PC-3 (cell line): ENCODE data around the gene MLXIPL.

Experiments used
- EZH2phosphoT487 ChIP-seq: fragments of 300-600 bp; sonication (generic); IDR thresholded peaks from 2 replicates; pipeline ENCODE4 v1.6.1; 2018; ENCODE audit warnings: mild to moderate bottlenecking, antibody characterized with exemption, low read length, borderline replicate concordance
- TF ChIP-seq, protein P1 (sequence below): fragments of 300-600 bp; sonication (generic); conservative IDR thresholded peaks from 2 replicates; pipeline ENCODE4 v1.5.1; 2017; ENCODE audit warnings: antibody characterized with exemption, low read depth, mild to moderate bottlenecking, low read length

DNA sequence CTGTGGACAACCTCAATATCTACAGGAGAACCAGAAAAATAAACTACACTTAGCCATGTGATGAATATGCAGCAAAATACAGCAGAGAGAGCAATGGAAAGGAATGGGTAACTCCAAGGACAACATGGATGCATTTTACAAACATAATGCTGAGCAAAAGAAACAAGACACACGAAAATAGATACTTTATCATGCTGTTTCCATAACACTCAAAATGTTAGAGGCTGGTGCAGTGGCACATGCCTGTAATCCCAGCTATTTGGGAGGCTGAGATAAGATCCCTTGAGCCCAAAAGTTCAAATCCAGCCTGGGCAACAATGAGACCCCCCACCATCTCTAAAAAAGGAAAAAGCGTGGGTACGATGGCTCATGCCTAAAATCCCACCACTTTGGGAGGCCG, 75.1 kb downstream of the MLXIPL start:
- TF ChIP-seq, protein P1, sequence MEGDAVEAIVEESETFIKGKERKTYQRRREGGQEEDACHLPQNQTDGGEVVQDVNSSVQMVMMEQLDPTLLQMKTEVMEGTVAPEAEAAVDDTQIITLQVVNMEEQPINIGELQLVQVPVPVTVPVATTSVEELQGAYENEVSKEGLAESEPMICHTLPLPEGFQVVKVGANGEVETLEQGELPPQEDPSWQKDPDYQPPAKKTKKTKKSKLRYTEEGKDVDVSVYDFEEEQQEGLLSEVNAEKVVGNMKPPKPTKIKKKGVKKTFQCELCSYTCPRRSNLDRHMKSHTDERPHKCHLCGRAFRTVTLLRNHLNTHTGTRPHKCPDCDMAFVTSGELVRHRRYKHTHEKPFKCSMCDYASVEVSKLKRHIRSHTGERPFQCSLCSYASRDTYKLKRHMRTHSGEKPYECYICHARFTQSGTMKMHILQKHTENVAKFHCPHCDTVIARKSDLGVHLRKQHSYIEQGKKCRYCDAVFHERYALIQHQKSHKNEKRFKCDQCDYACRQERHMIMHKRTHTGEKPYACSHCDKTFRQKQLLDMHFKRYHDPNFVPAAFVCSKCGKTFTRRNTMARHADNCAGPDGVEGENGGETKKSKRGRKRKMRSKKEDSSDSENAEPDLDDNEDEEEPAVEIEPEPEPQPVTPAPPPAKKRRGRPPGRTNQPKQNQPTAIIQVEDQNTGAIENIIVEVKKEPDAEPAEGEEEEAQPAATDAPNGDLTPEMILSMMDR, result no peak
- TF ChIP-seq EZH2phosphoT487, result no peak
